Activated naive CD8-positive, alpha-beta T cell treated with anti-CD3 and anti-CD28 coated beads, Interleukin-2, amount 10 ng/mL, durations not matched to agents 7 days and 5 days (primary cell): Measurements from ENCODE around the gene PRSS53. TPM values are rescaled to one million over a fixed set of nuclear protein-coding genes. Genes with fewer than 3 reads are reported as not detected.
"Not testable (repeated sequence)": the region's sequence is repeated elsewhere in the genome, so short reads cannot be mapped to it uniquely, and the experiment has no call there.

Experiments
- ATAC-seq: fragments of 150-1000 bp; cut with Tn5 transposase; one replicate; pipeline ENCODE4 v1.10.0; 2021; ENCODE audit warnings: low read depth, moderate library complexity
- POLR2A ChIA-PET: fragments of 350-600 bp; sonication (Branson Sonifier 250); formaldehyde crosslinking; loops from one replicate; lab custom pipeline; 2021; ENCODE audit warnings: antibody characterized with exemption; lab: Charles Lee
- DNase-seq: peaks from one replicate; pipeline ENCODE4 v3.0.0; 2021
- H3K27ac Mint-ChIP-seq: one replicate; pipeline ENCODE4 v1.8.0; 2022; ENCODE audit warnings: mild to moderate bottlenecking, mixed read lengths
- H3K27me3 Mint-ChIP-seq: one replicate; pipeline ENCODE4 v1.8.0; 2022; ENCODE audit warnings: mild to moderate bottlenecking, moderate library complexity, mixed read lengths
- H3K36me3 Mint-ChIP-seq: one replicate; pipeline ENCODE4 v1.8.0; 2021; ENCODE audit warnings: mild to moderate bottlenecking, mixed read lengths
- H3K4me1 Mint-ChIP-seq: one replicate; pipeline ENCODE4 v1.8.0; 2021; ENCODE audit warnings: mixed read lengths
- H3K4me3 Mint-ChIP-seq: one replicate; pipeline ENCODE4 v1.8.0; 2022; ENCODE audit warnings: mild to moderate bottlenecking, moderate library complexity, mixed read lengths
- H3K9me3 Mint-ChIP-seq: one replicate; pipeline ENCODE4 v1.8.0; 2021; ENCODE audit warnings: mixed read lengths
- total RNA-seq, 2 experiments: library from RNA; stranded (reverse); gene quantifications; one replicate each; pipeline ENCODE4 v1.2.3, GENCODE V29; 2021

The PRSS53 gene
- total RNA-seq: 10 to 100 TPM; 10.4 to 10.9 TPM

GRCh38 chr16:31088459-31089183 is at the start of gene PRSS53:
Gene PRSS53, minus strand, starts transcription at chr16:31088943. Its CDS starts 134 bp downstream, at chr16:31088809.
- H3K4me3 Mint-ChIP-seq: no peak within 1 kb of the TSS
- ATAC-seq (no peak), DNase-seq (no peak)
- H3K9me3 Mint-ChIP-seq: no peaks in the 10 kb centered on the region
- H3K27me3 Mint-ChIP-seq: no peaks in the 10 kb centered on the region
- POLR2A ChIA-PET: no interaction called here
- peaks cover 7% of the 10 kb centered on the region for H3K36me3 Mint-ChIP-seq
- peak within 1 kb of the TSS; percentile 25 for H3K27ac Mint-ChIP-seq
- H3K4me1 Mint-ChIP-seq: peaks cover 13% of the 10 kb centered on the region

GRCh38 chr16:31136822-31137499 is 48.2 kb upstream of the PRSS53 start:
- POLR2A ChIA-PET: interaction anchor here (0.9 kb wide), 1 partner anchor 18 kb away, joined by 3 read pairs; no protein-coding TSS in a partner anchor
- not testable (repeated sequence) for H3K4me3 Mint-ChIP-seq, H3K36me3 Mint-ChIP-seq, H3K27me3 Mint-ChIP-seq, H3K27ac Mint-ChIP-seq, DNase-seq, ATAC-seq, H3K4me1 Mint-ChIP-seq, H3K9me3 Mint-ChIP-seq

- no peaks in the 10 kb centered on the region for H3K4me1 Mint-ChIP-seq
- ATAC-seq (no peak), DNase-seq (no peak)
- H3K27ac Mint-ChIP-seq: no peak overlapping the region
- no peak overlapping the region for H3K4me3 Mint-ChIP-seq
- POLR2A ChIA-PET: interaction anchor here (1.8 kb wide), 1 partner anchor 19 kb away, joined by 4 read pairs; the partner anchor contains the start of gene KAT8
- no peaks in the 10 kb centered on the region for H3K36me3 Mint-ChIP-seq
- H3K9me3 Mint-ChIP-seq: no peaks in the 10 kb centered on the region
- no peaks in the 10 kb centered on the region for H3K27me3 Mint-ChIP-seq
Observed at GRCh38 chr16:31136287-31136662, 47.5 kb upstream of the PRSS53 start.

GRCh38 chr16:31135535-31136286 is 47.0 kb upstream of the PRSS53 start, which contains the start of gene PRSS8:
Gene PRSS8, minus strand, starts transcription at chr16:31135727. Its CDS starts 229 bp downstream, at chr16:31135498.
- POLR2A ChIA-PET: interaction anchor here (1.8 kb wide), 1 partner anchor 18 kb away, joined by 4 read pairs; the partner anchor contains the start of gene KAT8
- Mint-ChIP-seq H3K9me3 (no peaks in the 10 kb centered on the region), H3K4me1 (no peaks in the 10 kb centered on the region), H3K27ac (no peak within 1 kb of the TSS), H3K27me3 (no peaks in the 10 kb centered on the region), H3K4me3 (no peak within 1 kb of the TSS), H3K36me3 (no peaks in the 10 kb centered on the region)
- DNase-seq: no peak
- no peak for ATAC-seq

GRCh38 chr16:31134625-31135534 is 46.1 kb upstream of the PRSS53 start:
- Mint-ChIP-seq H3K27me3 (no peaks in the 10 kb centered on the region), H3K9me3 (no peaks in the 10 kb centered on the region), H3K4me3 (no peak overlapping the region), H3K36me3 (no peaks in the 10 kb centered on the region), H3K4me1 (no peaks in the 10 kb centered on the region), H3K27ac (no peak overlapping the region)
- DNase-seq (no peak), ATAC-seq (no peak)
- POLR2A ChIA-PET: interaction anchor here (1.8 kb wide), 1 partner anchor 17 kb away, joined by 4 read pairs; the partner anchor contains the start of gene KAT8

- Mint-ChIP-seq H3K27ac (no peak overlapping the region), H3K36me3 (no peaks in the 10 kb centered on the region), H3K9me3 (no peaks in the 10 kb centered on the region), H3K27me3 (no peaks in the 10 kb centered on the region), H3K4me3 (no peak overlapping the region), H3K4me1 (no peaks in the 10 kb centered on the region)
- POLR2A ChIA-PET: interaction anchor here (1.5 to 1.8 kb wide), 2 partner anchors 17 kb away, joined by 4 read pairs; partner anchors contain the start of gene KAT8
- no peak for ATAC-seq
- no peak for DNase-seq
Observed at GRCh38 chr16:31134091-31134571, 45.4 kb upstream of the PRSS53 start.

GRCh38 chr16:31133046-31133501 is 44.3 kb upstream of the PRSS53 start:
- DNase-seq (no peak), ATAC-seq (no peak)
- Mint-ChIP-seq H3K27me3 (no peaks in the 10 kb centered on the region), H3K36me3 (no peaks in the 10 kb centered on the region), H3K27ac (no peak overlapping the region), H3K4me1 (peaks cover 5% of the 10 kb centered on the region), H3K4me3 (no peak overlapping the region), H3K9me3 (no peaks in the 10 kb centered on the region)
- POLR2A ChIA-PET: interaction anchor here (1.5 kb wide), 1 partner anchor 15 kb away, joined by 4 read pairs; the partner anchor contains the start of gene KAT8

- Mint-ChIP-seq H3K4me1 (peaks cover 5% of the 10 kb centered on the region), H3K27ac (no peak overlapping the region), H3K9me3 (no peaks in the 10 kb centered on the region), H3K27me3 (no peaks in the 10 kb centered on the region), H3K36me3 (no peaks in the 10 kb centered on the region), H3K4me3 (no peak overlapping the region)
- no peak for DNase-seq
- POLR2A ChIA-PET: interaction anchor here (1.5 kb wide), 1 partner anchor 15 kb away, joined by 4 read pairs; the partner anchor contains the start of gene KAT8
- ATAC-seq: no peak
Observed at GRCh38 chr16:31132303-31132979, 43.7 kb upstream of the PRSS53 start.

- no peaks in the 10 kb centered on the region for H3K9me3 Mint-ChIP-seq
- peaks cover 5% of the 10 kb centered on the region for H3K4me1 Mint-ChIP-seq
- no peak overlapping the region for H3K4me3 Mint-ChIP-seq
- no peak overlapping the region for H3K27ac Mint-ChIP-seq
- no peak for ATAC-seq
- POLR2A ChIA-PET: interaction anchor here (3.9 kb wide), 1 partner anchor 15 kb away, joined by 12 read pairs; the partner anchor contains the start of gene KAT8
- DNase-seq: no peak
- H3K27me3 Mint-ChIP-seq: no peaks in the 10 kb centered on the region
- H3K36me3 Mint-ChIP-seq: no peaks in the 10 kb centered on the region
Observed at GRCh38 chr16:31131841-31132271, 43.1 kb upstream of the PRSS53 start.

GRCh38 chr16:31131416-31131815 is 42.7 kb upstream of the PRSS53 start:
- Mint-ChIP-seq H3K27ac (no peak overlapping the region), H3K27me3 (no peaks in the 10 kb centered on the region), H3K36me3 (peaks cover under 1% of the 10 kb centered on the region), H3K4me3 (no peak overlapping the region), H3K4me1 (peaks cover 5% of the 10 kb centered on the region), H3K9me3 (no peaks in the 10 kb centered on the region)
- DNase-seq (no peak), ATAC-seq (no peak)
- POLR2A ChIA-PET: interaction anchor here (3.9 kb wide), 1 partner anchor 14 kb away, joined by 12 read pairs; the partner anchor contains the start of gene KAT8

GRCh38 chr16:31130899-31131298 is 42.2 kb upstream of the PRSS53 start:
- no peak for DNase-seq
- Mint-ChIP-seq H3K36me3 (peaks cover 4% of the 10 kb centered on the region), H3K9me3 (no peaks in the 10 kb centered on the region), H3K4me3 (no peak overlapping the region), H3K27me3 (no peaks in the 10 kb centered on the region), H3K27ac (no peak overlapping the region), H3K4me1 (peaks cover 5% of the 10 kb centered on the region)
- no peak for ATAC-seq
- POLR2A ChIA-PET: interaction anchor here (3.9 kb wide), 1 partner anchor 14 kb away, joined by 12 read pairs; the partner anchor contains the start of gene KAT8
